NCI-H774 (cell line): ENCODE data around the gene RBMY1F.
"Not testable (repeated sequence)": the region's sequence is repeated elsewhere in the genome, so short reads cannot be mapped to it uniquely, and the experiment has no call there.

Source experiments
- DNase-seq: peaks from one replicate; lab custom pipeline; 2025; lab: John Stamatoyannopoulos, UW

The RBMY1F gene

DNA sequence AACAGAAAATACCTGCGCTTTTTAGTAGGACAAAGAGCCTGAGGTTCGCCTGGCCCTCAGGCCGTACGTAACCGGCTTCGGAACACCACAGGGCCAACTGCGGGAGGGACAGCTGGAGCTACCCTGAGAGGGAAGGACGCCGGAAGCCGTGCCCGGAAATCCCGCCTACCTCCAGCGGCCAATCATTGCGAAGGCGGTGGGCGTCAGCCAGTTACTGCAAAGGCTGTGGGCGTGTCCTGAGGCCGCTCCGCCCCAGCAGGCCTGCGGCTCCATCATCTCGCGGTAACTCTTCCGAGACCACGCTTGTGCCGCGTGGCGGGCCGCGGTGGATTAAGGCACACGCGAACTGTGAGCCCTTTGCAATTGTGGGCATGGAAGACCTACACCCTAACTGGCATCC lies at the start of gene RBMY1F:
Gene RBMY1F (minus strand): TSS at position 101 of the 400 bp plus-strand sequence. CDS start 1,954 bp downstream, outside the sequence.
- DNase-seq, result not testable (repeated sequence)

DNA sequence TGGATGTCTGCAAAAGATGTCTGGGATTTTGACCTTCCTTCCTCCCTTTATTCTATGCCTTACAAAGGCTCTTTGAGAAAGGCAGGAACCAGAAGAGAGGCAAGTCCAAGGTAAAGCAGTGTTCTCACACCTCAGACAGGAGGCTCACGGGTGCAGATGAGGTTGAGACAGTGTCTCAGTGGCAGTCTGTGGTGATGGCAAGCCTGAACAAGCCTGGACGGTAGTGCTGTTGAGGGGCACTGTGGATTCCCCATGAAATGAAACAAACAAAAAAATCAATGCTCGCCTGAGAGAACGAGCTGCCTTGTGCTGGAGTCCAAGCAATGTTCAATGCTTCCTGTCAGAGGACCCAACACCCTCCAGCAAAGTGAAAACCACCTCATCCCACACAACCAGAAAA lies 31.6 kb downstream of the RBMY1F start:
- DNase-seq, result not testable (repeated sequence)

DNA sequence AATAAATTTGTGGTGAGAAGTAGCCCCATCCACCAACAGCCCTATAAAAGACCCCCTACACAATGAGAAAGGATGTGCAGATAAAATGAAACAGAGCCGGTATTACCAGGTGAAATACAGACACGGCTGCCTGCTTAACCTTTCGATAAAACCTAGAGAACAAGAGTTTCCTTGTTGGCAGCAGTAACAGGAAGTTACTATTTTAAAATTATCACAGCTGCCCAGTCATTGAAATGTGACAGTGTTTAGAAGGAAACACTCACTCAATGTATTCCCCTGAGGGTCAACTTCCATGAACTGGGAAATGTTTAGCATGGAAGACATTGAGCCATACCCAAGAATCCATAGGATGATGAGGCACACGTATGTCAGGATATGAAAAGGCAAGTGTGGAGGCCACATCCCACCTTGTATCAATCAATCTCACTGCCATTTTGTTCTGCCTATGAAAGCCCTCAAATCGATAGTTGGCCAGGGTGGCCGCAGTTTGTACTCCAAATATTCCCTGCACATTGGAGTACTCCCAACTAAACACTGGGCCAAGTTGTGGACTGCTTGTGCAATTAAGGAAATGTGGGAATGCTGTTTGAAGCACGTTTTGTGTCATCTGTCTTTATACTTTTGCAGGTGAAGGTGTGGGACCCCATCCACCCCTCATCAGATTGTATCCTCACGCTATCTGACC lies 41.6 kb downstream of the RBMY1F start:
- DNase-seq, result not testable (repeated sequence)

DNA sequence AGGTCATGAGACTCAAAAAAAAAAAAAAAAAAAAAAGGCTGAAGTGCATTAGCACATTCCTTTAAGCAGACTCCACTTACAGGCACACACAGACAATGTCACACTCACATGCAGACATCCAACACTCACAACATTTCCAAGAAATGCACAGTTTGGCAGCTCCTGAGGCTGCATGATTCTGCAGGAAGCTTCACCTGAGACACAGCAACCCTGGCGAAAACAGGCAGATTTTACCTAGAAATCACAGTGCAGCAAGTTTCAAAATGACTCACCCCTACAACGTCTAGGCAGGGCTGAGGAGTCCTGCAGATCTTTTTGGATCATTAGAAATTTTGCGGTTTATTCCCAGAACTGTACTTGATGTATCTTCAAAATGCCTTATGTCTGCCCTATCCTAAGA lies 48.0 kb downstream of the RBMY1F start:
- not testable (repeated sequence) for DNase-seq

DNA sequence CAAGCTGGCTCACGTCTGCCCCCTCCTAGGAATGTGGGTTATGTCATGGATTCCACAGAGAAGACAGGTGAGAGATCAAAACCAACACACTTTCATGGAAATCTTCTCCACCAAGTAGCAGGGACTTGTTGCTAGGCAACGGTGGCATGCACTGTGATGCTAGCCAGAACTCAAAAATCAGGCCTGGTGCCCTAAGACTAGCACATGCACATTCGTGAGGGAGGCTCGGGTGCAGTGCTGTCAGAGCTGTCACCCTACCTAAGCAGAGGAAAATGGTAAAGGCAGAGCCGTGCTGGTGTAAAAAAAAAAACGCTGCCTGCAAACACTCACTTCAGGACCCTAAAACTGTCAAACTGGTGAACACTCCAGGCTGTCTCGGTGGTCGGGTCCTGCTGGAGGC lies 52.2 kb downstream of the RBMY1F start:
- DNase-seq, result not testable (repeated sequence)
